Coronary artery (tissue), 2 donors: Measurements from ENCODE around the gene NOS3.

Experiments
- DNase-seq: peaks from one replicate; pipeline ENCODE4 v3.0.0-alpha.2; 2017; ENCODE audit warnings: low spot score
- H3K27ac ChIP-seq, 2 donors: fragments of 200-600 bp; sonication (generic); one replicate each; pipeline ENCODE4 v1.5.1; 2016 to 2019
- H3K4me3 ChIP-seq: fragments of 200-600 bp; sonication (generic); 2 replicates; pipeline ENCODE4 v1.5.1; 2016; ENCODE audit warnings: mild to moderate bottlenecking, moderate library complexity
- TF ChIP-seq, protein P1 (sequence below): fragments of 200-600 bp; sonication (generic); IDR thresholded peaks from one replicate; pipeline ENCODE4 v1.5.1; 2019; ENCODE audit warnings: antibody characterized with exemption

NOS3 gene

GRCh38 chr7:150949564-150949963 is 41.3 kb upstream of the NOS3 start:
- no peak overlapping the region for H3K27ac ChIP-seq
- DNase-seq: no peak
- TF ChIP-seq, protein P1, sequence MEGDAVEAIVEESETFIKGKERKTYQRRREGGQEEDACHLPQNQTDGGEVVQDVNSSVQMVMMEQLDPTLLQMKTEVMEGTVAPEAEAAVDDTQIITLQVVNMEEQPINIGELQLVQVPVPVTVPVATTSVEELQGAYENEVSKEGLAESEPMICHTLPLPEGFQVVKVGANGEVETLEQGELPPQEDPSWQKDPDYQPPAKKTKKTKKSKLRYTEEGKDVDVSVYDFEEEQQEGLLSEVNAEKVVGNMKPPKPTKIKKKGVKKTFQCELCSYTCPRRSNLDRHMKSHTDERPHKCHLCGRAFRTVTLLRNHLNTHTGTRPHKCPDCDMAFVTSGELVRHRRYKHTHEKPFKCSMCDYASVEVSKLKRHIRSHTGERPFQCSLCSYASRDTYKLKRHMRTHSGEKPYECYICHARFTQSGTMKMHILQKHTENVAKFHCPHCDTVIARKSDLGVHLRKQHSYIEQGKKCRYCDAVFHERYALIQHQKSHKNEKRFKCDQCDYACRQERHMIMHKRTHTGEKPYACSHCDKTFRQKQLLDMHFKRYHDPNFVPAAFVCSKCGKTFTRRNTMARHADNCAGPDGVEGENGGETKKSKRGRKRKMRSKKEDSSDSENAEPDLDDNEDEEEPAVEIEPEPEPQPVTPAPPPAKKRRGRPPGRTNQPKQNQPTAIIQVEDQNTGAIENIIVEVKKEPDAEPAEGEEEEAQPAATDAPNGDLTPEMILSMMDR: no peak
- H3K4me3 ChIP-seq: no peak overlapping the region

- no peak for DNase-seq
Observed at GRCh38 chr7:150949971-150950491, 40.8 kb upstream of the NOS3 start.

DNA sequence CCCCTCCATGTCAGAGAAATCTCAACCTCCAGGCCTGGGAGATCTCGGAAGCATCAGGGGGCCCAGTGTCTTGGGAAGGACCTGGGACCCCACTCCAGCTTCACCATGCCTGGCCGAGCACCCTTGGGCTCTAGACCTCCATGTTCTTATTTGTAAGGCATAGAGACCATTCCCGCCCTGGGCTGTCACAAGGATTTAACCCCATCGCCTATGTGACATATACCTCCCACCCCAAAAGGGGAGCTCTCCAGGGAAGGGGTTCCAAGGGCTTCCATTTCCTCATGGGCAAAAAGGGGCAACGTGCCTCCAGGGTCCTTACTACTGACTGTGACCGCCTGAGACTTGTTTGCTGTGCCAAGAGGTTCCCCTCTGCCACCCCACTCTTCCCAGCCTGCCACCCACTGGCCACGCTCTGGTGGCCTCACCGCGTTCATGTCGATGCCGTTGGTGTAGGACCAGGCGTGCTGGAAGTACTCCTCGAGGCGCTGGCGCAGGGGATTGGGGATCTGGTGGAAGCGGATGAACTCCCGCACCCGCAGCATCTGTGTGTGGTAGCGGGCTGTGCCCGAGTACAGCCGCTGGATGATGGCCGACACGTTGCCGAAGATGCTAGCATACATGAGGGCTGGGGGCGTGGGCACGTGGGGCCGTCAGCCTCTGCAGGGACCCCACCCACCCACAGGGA is 40.2 kb upstream of the NOS3 start:
- DNase-seq: no peak
- TF ChIP-seq, protein P1: no peak
- Histone ChIP-seq H3K27ac (no peak overlapping the region), H3K4me3 (no peak overlapping the region)

More at GRCh38 chr7:150949971-150950491, 40.8 kb upstream of the NOS3 start:
- no peak overlapping the region for H3K27ac ChIP-seq
- no peak overlapping the region for H3K4me3 ChIP-seq
- TF ChIP-seq, protein P1: no peak

DNA sequence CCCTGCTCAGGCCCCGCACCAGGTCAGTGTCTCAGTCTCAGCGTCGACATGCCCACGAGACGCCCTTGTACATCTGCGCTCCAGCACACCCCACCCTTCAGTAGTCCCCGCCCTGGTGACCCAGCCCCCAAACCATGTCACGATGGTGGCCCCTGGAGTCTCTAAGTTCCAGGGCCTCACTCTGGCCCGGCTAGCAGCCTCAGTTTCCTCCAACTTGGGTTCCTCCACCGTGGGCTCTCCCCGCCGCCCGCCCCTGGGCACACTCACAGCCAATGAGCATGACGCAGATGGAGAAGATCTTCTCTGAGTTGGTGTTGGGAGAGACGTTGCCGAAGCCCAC is 39.7 kb upstream of the NOS3 start:
- TF ChIP-seq, protein P1: no peak
- no peak overlapping the region for H3K27ac ChIP-seq
- no peak overlapping the region for H3K4me3 ChIP-seq
- no peak for DNase-seq

GRCh38 chr7:150951521-150951920 is 39.3 kb upstream of the NOS3 start:
- DNase-seq: no peak
- Histone ChIP-seq H3K4me3 (no peak overlapping the region), H3K27ac (no peak overlapping the region)
- TF ChIP-seq, protein P1: no peak

DNA sequence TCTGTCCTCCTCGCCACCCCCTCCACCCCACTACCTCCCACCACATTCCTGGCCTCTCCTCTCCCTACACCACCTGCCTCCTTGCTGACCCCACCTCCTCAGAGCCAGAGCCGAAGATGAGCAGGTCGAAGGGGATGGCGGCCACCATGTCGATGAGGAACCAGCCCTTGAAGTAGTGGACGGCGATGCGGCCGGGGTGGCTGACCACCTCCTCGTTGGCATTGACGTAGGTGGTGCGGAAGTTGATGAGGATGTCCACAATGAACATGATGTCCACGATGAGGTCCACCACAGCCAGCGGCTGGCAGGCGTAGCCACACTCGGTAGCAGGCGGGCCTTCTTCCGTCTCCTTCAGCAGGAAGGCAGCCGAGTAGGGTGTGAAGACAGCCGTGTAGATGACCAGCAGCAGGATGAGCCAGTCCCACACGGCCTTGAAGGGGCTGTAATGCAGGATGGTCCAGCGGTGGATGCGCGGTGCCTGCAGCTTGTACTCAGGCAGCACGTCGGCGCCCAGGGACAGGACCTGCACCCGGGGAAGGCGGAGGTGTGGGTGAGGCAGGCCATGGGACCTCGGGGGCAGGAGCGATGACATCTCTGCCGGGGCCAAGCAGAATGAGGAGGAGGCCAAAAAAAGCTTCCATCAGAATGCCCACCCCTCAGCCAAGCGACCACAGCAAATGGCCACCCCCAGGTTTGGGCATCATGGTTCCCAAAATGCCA is 38.3 kb upstream of the NOS3 start:
- no peak overlapping the region for H3K27ac ChIP-seq
- no peak for DNase-seq
- no peak overlapping the region for H3K4me3 ChIP-seq
- TF ChIP-seq, protein P1: no peak
